Mucosa of descending colon (tissue), 3 donors: ENCODE measurements around the gene DPP6. TPM values are rescaled to one million over a fixed set of nuclear protein-coding genes. Genes with fewer than 3 reads are reported as not detected.

Experiments
- ATAC-seq: fragments of 200-7000 bp; cut with Tn5 transposase; one replicate; pipeline ENCODE4 v1.9.1; 2020; ENCODE audit warnings: mild to moderate bottlenecking, moderate library complexity
- DNase-seq, 3 donors: peaks; one replicate each; pipeline ENCODE4 v3.0.0-alpha.2; 2020
- H3K36me3 ChIP-seq: fragments of 200-600 bp; one replicate; pipeline ENCODE4 v1.8.0; 2021; ENCODE audit warnings: low read depth, mild to moderate bottlenecking
- H3K4me1 ChIP-seq: fragments of 200-600 bp; one replicate; pipeline ENCODE4 v1.8.0; 2021; ENCODE audit warnings: low read depth, mild to moderate bottlenecking
- H3K4me3 ChIP-seq: fragments of 200-600 bp; one replicate; pipeline ENCODE4 v1.8.0; 2021; ENCODE audit warnings: mild to moderate bottlenecking
- H3K9me3 ChIP-seq: fragments of 200-600 bp; one replicate; pipeline ENCODE4 v1.8.0; 2021; ENCODE audit warnings: mild to moderate bottlenecking
- CTCF ChIP-seq: fragments of 200-600 bp; IDR thresholded peaks from one replicate; pipeline ENCODE4 v1.8.0; 2022; ENCODE audit warnings: antibody characterized with exemption, mild to moderate bottlenecking
- intact Hi-C, 2 donors: fragments of 100-400 bp; cut with DNase I in 1 of 2; cut with micrococcal nuclease in 1 of 2; formaldehyde crosslinking; loops; one replicate each; pipeline versions ENCODE4 v1.11.0 to v1.11.1; 2022; cut with DNase I, micrococcal nuclease
- total RNA-seq, 3 donors: library from RNA; stranded (reverse); fragmentation: NEBNext Ultra II Directional in 2 of 3; extraction: Animal tissue kit (Norgen Biotek cat#: 25700) in 2 of 3; gene quantifications; one replicate each; pipeline versions ENCODE4 v1.2.1 to v1.2.4, GENCODE V29; 2021 to 2023
- donor health status: DM: no; HTN: no; CAD: no; lungs with moderate emphysema.
- donor health status: DM: no; HTN: no; CAD: no.
- donor health status: DM: no; HTN: yes; CAD: no.

Gene DPP6
- total RNA-seq, 3 donors from 2014 or later = 1.3 to 33.8 (median 1.5) TPM

- no peaks in the 10 kb centered on the region for H3K36me3 ChIP-seq
- ATAC-seq (no peak), DNase-seq (no peak)
Measured at GRCh38 chr7:154843670-154844237, 791.6 kb downstream of the DPP6 start.

GRCh38 chr7:154844499-154844898, 792.3 kb downstream of the DPP6 start:
- H3K4me3 ChIP-seq = no peak overlapping the region
- intact Hi-C loops = no loop called here
- no peaks in the 10 kb centered on the region for H3K36me3 ChIP-seq
- TF ChIP-seq CTCF = no peak
- no peaks in the 10 kb centered on the region for H3K9me3 ChIP-seq
- DNase-seq (no peak), ATAC-seq (no peak)
- peaks cover 9% of the 10 kb centered on the region for H3K4me1 ChIP-seq

More at GRCh38 chr7:154843670-154844237, 791.6 kb downstream of the DPP6 start:
- H3K9me3 ChIP-seq = no peaks in the 10 kb centered on the region
- intact Hi-C loops = no loop called here
- TF ChIP-seq CTCF = no peak
- no peak overlapping the region for H3K4me3 ChIP-seq
- peaks cover 9% of the 10 kb centered on the region for H3K4me1 ChIP-seq

- Histone ChIP-seq H3K4me1 (peaks cover 9% of the 10 kb centered on the region), H3K36me3 (no peaks in the 10 kb centered on the region), H3K9me3 (no peaks in the 10 kb centered on the region), H3K4me3 (no peak overlapping the region)
- intact Hi-C loops = no loop called here
- peak; percentile 88 for ATAC-seq
- peak in 1 of 3 donors; percentile 29 for DNase-seq
- TF ChIP-seq CTCF = no peak
Measured at GRCh38 chr7:154844955-154845354, 792.8 kb downstream of the DPP6 start.

GRCh38 chr7:154848464-154848863, 796.3 kb downstream of the DPP6 start:
- Histone ChIP-seq H3K36me3 (no peaks in the 10 kb centered on the region), H3K4me1 (peaks cover 8% of the 10 kb centered on the region), H3K4me3 (no peak overlapping the region), H3K9me3 (no peaks in the 10 kb centered on the region)
- ATAC-seq (no peak), DNase-seq (no peak)
- no peak for TF ChIP-seq CTCF
- intact Hi-C loops = no loop called here

GRCh38 chr7:154852205-154852604, 800.0 kb downstream of the DPP6 start:
- ATAC-seq (no peak), DNase-seq (no peak)
- intact Hi-C loops = no loop called here
- Histone ChIP-seq H3K4me1 (peaks cover 16% of the 10 kb centered on the region), H3K9me3 (no peaks in the 10 kb centered on the region), H3K4me3 (no peak overlapping the region), H3K36me3 (no peaks in the 10 kb centered on the region)
- TF ChIP-seq CTCF = no peak
